ENCODE measurements around the gene PFKFB1.
"Not testable (repeated sequence)": the region's sequence is repeated elsewhere in the genome, so short reads cannot be mapped to it uniquely, and the experiment has no call there.

PFKFB1 gene

GRCh38 chrX:54994668-54995351 lies 822 bp upstream of the PFKFB1 start:
- no peak overlapping the region for H3K4me3 ChIP-seq (ENCODE audit: low read depth, low read length)

GRCh38 chrX:54992911-54993622 lies 921 bp downstream of the PFKFB1 start:
- no peak overlapping the region for H3K4me3 ChIP-seq (ENCODE audit: low read depth, low read length)

- no peak overlapping the region for H3K4me3 ChIP-seq (ENCODE audit: low read depth, low read length)
These were observed 2.3 kb downstream of the PFKFB1 start for GRCh38 chrX:54991706-54992105.

- H3K4me3 ChIP-seq (ENCODE audit: low read depth, low read length), result not testable (repeated sequence)
These were observed 10.7 kb downstream of the PFKFB1 start for GRCh38 chrX:54983306-54983705.

GRCh38 chrX:54980334-54980733 lies 13.7 kb downstream of the PFKFB1 start:
- no peak overlapping the region for H3K4me3 ChIP-seq (ENCODE audit: low read depth, low read length)

- no peak overlapping the region for H3K4me3 ChIP-seq (ENCODE audit: low read depth, low read length)
These were observed 14.6 kb downstream of the PFKFB1 start for GRCh38 chrX:54979432-54979831.

GRCh38 chrX:54978448-54978847 lies 15.5 kb downstream of the PFKFB1 start:
- no peak overlapping the region for H3K4me3 ChIP-seq (ENCODE audit: low read depth, low read length)

GRCh38 chrX:54977387-54977786 lies 16.6 kb downstream of the PFKFB1 start:
- no peak overlapping the region for H3K4me3 ChIP-seq (ENCODE audit: low read depth, low read length)

- H3K4me3 ChIP-seq (ENCODE audit: low read depth, low read length), result no peak overlapping the region
These were observed 29.1 kb downstream of the PFKFB1 start for GRCh38 chrX:54964766-54965497.

- H3K4me3 ChIP-seq (ENCODE audit: low read depth, low read length), result no peak overlapping the region
These were observed 32.2 kb downstream of the PFKFB1 start for GRCh38 chrX:54961750-54962149.

- H3K4me3 ChIP-seq (ENCODE audit: low read depth, low read length), result no peak overlapping the region
These were observed 43.1 kb downstream of the PFKFB1 start for GRCh38 chrX:54950730-54951375.

- no peak overlapping the region for H3K4me3 ChIP-seq (ENCODE audit: low read depth, low read length)
These were observed 48.8 kb downstream of the PFKFB1 start for GRCh38 chrX:54945224-54945623.

GRCh38 chrX:54944816-54945215 lies 49.2 kb downstream of the PFKFB1 start:
- H3K4me3 ChIP-seq (ENCODE audit: low read depth, low read length), result no peak overlapping the region

GRCh38 chrX:54937416-54937815 lies 56.6 kb downstream of the PFKFB1 start:
- no peak overlapping the region for H3K4me3 ChIP-seq (ENCODE audit: low read depth, low read length)

GRCh38 chrX:54935306-54935705 lies 58.7 kb downstream of the PFKFB1 start:
- H3K4me3 ChIP-seq (ENCODE audit: low read depth, low read length), result no peak overlapping the region

GRCh38 chrX:54934890-54935289 lies 59.1 kb downstream of the PFKFB1 start:
- no peak overlapping the region for H3K4me3 ChIP-seq (ENCODE audit: low read depth, low read length)

GRCh38 chrX:54934058-54934457 lies 59.9 kb downstream of the PFKFB1 start:
- H3K4me3 ChIP-seq (ENCODE audit: low read depth, low read length), result no peak overlapping the region

GRCh38 chrX:54933150-54933826 lies 60.7 kb downstream of the PFKFB1 start:
- H3K4me3 ChIP-seq (ENCODE audit: low read depth, low read length), result no peak overlapping the region

GRCh38 chrX:54931107-54931506 lies 62.9 kb downstream of the PFKFB1 start:
- no peak overlapping the region for H3K4me3 ChIP-seq (ENCODE audit: low read depth, low read length)

GRCh38 chrX:54930291-54931049 lies 63.5 kb downstream of the PFKFB1 start:
- no peak overlapping the region for H3K4me3 ChIP-seq (ENCODE audit: low read depth, low read length)

Measured in iPS-11a (cell line).